Smooth muscle cell (in vitro differentiated cells): ENCODE measurements around the gene DCT. TPM values are rescaled to one million over a fixed set of nuclear protein-coding genes. Genes with fewer than 3 reads are reported as not detected.

Experiments
- DNase-seq: peaks from one replicate; lab custom pipeline; 2025; ENCODE audit not compliant: unreplicated experiment; lab: John Stamatoyannopoulos, UW
- H2AFZ ChIP-seq: fragments of 200-600 bp; sonication (generic); 2 replicates; pipeline ENCODE4 v1.6.0; 2016; ENCODE audit warnings: antibody characterized with exemption, low read depth, mild to moderate bottlenecking
- H3F3A ChIP-seq: fragments of 200-600 bp; sonication (generic); 2 replicates; pipeline ENCODE4 v1.6.0; 2017; ENCODE audit warnings: antibody characterized with exemption, low read depth
- H3K27ac ChIP-seq: fragments of 200-600 bp; sonication (generic); 2 replicates; pipeline ENCODE4 v1.5.1; 2016; ENCODE audit warnings: low read depth, mild to moderate bottlenecking
- H3K27me3 ChIP-seq: fragments of 200-600 bp; sonication (generic); 2 replicates; pipeline ENCODE4 v1.6.1; 2016; ENCODE audit warnings: low read depth, mild to moderate bottlenecking
- H3K36me3 ChIP-seq: fragments of 200-600 bp; sonication (generic); 2 replicates; pipeline ENCODE4 v1.5.1; 2016; ENCODE audit warnings: low read depth
- H3K4me1 ChIP-seq: fragments of 200-600 bp; sonication (generic); 2 replicates; pipeline ENCODE4 v1.5.1; 2016; ENCODE audit warnings: low read depth
- H3K4me2 ChIP-seq: fragments of 200-600 bp; sonication (generic); 2 replicates; pipeline ENCODE4 v1.6.0; 2016; ENCODE audit warnings: mild to moderate bottlenecking
- H3K4me3 ChIP-seq: fragments of 200-600 bp; sonication (generic); 2 replicates; pipeline ENCODE4 v1.5.1; 2016; ENCODE audit warnings: mild to moderate bottlenecking
- H3K79me2 ChIP-seq: fragments of 200-600 bp; sonication (generic); 2 replicates; pipeline ENCODE4 v1.6.0; 2016; ENCODE audit warnings: low read depth, mild to moderate bottlenecking
- H3K9ac ChIP-seq: fragments of 200-600 bp; sonication (generic); 2 replicates; pipeline ENCODE4 v1.6.0; 2016; ENCODE audit warnings: low read depth
- H3K9me3 ChIP-seq: fragments of 200-600 bp; sonication (generic); replicated peaks from 2 replicates; pipeline ENCODE4 v1.5.1; 2016; ENCODE audit warnings: low read depth
- H4K20me1 ChIP-seq: fragments of 200-600 bp; sonication (generic); 2 replicates; pipeline ENCODE4 v1.6.0; 2016; ENCODE audit warnings: low read depth
- WGBS: methylation state at CpG from one replicate; pipeline ENCODE4 v1.1.7; 2016; ENCODE audit warnings: low lambda C conversion rate; 5-methylcytosine and 5-hydroxymethylcytosine counted together
- polyA plus RNA-seq: library from polyadenylated mRNA; unstranded; fragments of >200 nt; fragmentation: Nextera tagmentation; extraction: Ambion mirVana; gene quantifications from 2 replicates; pipeline ENCODE4 v1.2.1, GENCODE V29; 2016
- total RNA-seq: library from RNA; depleted of rRNA; stranded (reverse); fragments of >200 nt; gene quantifications from 2 replicates; pipeline ENCODE4 v1.2.3, GENCODE V29; 2014
- TF ChIP-seq, protein P1 (sequence below): fragments of 200-600 bp; sonication (generic); IDR thresholded peaks from 2 replicates; pipeline ENCODE4 v1.5.1; 2017; ENCODE audit warnings: borderline replicate concordance, mild to moderate bottlenecking, antibody characterized with exemption; ENCODE audit not compliant: insufficient read depth, poor library complexity, severe bottlenecking

DCT gene
- total and polyA plus RNA-seq, 2 experiments from 2014 or later, result 0.09 to 0.10 TPM

DNA sequence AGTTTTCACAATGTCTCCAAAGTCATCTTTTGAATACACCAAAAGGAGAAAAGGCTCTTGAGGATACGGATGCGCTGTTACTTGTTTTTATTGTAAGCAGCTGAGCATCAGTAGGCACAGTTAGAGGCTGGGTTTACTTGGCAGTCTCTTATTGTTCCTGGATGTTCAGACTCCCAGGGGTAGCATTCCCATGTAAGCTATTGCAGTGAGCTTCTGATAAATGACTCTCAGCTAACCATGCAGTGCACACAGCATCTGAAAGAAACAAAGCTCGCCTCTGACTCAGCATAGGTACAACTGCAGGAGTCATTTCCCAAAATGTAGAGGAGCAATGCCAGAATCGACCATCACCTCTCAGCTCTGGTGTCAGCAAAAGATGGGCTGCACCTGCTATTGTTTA lies 84.8 kb downstream of the DCT start:
- Histone ChIP-seq H3K79me2 (no peaks in the 10 kb centered on the region), H4K20me1 (no peaks in the 10 kb centered on the region), H3K36me3 (peaks cover 6% of the 10 kb centered on the region), H3K27me3 (no peaks in the 10 kb centered on the region), H2AFZ (no peak overlapping the region), H3K4me2 (no peak overlapping the region), H3K9me3 (no peaks in the 10 kb centered on the region), H3K4me3 (no peak overlapping the region), H3K4me1 (no peaks in the 10 kb centered on the region), H3K27ac (no peak overlapping the region), H3F3A (no peaks in the 10 kb centered on the region), H3K9ac (no peak overlapping the region)
- DNase-seq, result no peak
- 93% methylated on average over 4 of the region's 4 CpGs for WGBS
- TF ChIP-seq, protein P1, sequence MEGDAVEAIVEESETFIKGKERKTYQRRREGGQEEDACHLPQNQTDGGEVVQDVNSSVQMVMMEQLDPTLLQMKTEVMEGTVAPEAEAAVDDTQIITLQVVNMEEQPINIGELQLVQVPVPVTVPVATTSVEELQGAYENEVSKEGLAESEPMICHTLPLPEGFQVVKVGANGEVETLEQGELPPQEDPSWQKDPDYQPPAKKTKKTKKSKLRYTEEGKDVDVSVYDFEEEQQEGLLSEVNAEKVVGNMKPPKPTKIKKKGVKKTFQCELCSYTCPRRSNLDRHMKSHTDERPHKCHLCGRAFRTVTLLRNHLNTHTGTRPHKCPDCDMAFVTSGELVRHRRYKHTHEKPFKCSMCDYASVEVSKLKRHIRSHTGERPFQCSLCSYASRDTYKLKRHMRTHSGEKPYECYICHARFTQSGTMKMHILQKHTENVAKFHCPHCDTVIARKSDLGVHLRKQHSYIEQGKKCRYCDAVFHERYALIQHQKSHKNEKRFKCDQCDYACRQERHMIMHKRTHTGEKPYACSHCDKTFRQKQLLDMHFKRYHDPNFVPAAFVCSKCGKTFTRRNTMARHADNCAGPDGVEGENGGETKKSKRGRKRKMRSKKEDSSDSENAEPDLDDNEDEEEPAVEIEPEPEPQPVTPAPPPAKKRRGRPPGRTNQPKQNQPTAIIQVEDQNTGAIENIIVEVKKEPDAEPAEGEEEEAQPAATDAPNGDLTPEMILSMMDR, result no peak

DNA sequence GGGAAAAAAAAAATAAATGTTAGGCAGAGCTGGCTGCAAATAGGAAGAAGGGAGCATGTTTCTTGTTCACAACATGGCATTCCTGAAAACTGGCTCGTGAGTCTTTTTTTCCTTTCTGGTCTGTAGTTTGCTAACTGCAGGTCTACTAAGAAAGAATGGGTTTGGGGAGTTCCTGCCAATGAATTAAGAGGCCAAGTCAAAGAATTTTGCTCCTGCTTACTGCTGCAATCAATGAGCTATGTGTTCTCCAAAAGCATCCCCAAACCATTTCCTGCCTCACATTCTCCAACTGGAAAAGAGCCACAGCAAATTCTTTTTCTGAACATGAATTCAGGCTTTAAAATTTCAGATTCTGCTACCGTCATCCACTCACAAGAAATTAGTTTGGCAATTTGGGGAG lies 88.6 kb downstream of the DCT start:
- Histone ChIP-seq H3K27ac (no peak overlapping the region), H3K9ac (no peak overlapping the region), H3K9me3 (no peaks in the 10 kb centered on the region), H3K36me3 (no peaks in the 10 kb centered on the region), H3K4me1 (no peaks in the 10 kb centered on the region), H3K27me3 (no peaks in the 10 kb centered on the region), H3K4me2 (no peak overlapping the region), H3F3A (no peaks in the 10 kb centered on the region), H3K4me3 (no peak overlapping the region), H4K20me1 (no peaks in the 10 kb centered on the region), H2AFZ (no peak overlapping the region), H3K79me2 (no peaks in the 10 kb centered on the region)
- DNase-seq, result no peak
- TF ChIP-seq, protein P1, result no peak
- WGBS, result 83% methylated on average over 2 of the region's 2 CpGs

DNA sequence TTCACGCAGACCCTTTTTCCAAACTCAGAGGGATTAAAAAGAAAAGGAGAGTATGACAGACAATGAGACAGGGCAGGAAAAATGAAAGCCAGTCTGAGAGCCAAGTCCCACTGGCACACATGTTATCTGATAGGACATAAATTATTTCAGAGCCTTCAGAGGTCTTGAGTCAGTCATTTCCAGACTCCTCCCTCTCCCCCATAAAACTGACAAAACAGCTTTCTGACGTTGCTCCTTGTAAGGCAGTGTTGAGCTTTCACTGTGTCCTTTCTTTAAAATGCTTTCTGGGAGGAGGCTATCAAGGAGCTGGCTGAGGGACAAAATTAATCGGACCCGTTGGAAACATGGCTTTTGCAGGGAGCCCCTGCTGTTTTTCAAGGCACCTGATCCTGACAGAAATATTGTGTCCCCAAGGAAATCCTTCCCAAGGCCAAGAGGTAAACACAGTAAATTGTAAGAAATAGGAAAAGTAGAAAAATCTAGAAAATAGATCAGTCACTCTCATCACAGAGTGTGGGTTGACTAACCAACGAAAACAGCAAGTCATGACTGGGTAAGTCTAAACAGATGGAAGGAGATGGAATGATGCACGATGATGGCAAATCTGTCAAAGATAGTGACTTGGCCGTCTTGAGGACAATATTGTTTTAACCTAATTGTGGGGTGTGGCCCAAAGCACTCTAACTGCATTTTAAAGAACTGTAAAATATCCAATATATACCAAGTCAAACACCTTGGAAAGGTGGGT lies 89.7 kb downstream of the DCT start:
- H4K20me1 ChIP-seq, result no peaks in the 10 kb centered on the region
- H3K9ac ChIP-seq, result no peak overlapping the region
- no peaks in the 10 kb centered on the region for H3K36me3 ChIP-seq
- WGBS, result 55% methylated on average over 7 of the region's 7 CpGs
- H3K79me2 ChIP-seq, result no peaks in the 10 kb centered on the region
- no peak overlapping the region for H3K4me3 ChIP-seq
- no peaks in the 10 kb centered on the region for H3K27me3 ChIP-seq
- no peak overlapping the region for H2AFZ ChIP-seq
- no peaks in the 10 kb centered on the region for H3K4me1 ChIP-seq
- H3K9me3 ChIP-seq, result no peaks in the 10 kb centered on the region
- H3K27ac ChIP-seq, result no peak overlapping the region
- TF ChIP-seq, protein P1, result no peak
- no peak for DNase-seq
- H3F3A ChIP-seq, result no peaks in the 10 kb centered on the region
- no peak overlapping the region for H3K4me2 ChIP-seq

DNA sequence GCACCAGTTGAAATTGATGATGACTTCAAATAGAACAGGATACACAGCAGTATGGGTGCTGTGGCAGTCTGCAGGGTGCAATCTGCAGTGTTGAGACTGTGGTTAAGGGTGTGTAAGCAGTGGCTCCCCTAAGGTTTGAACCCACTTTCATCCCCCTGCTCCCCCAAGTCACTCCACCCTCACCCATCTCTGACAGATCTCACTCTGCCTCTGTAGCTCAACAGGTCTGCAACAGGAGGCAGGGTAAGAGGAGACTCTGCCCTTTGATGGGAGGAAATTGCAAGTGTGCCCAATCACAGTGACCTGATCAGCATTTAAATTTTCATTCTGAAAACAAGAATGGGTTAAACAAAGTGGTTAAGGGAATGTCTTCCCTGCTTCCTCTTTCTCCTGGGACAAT lies 92.4 kb downstream of the DCT start:
- no peaks in the 10 kb centered on the region for H4K20me1 ChIP-seq

More for the DNA sequence above, 92.4 kb downstream of the DCT start:
- H3F3A ChIP-seq, result no peaks in the 10 kb centered on the region
- no peaks in the 10 kb centered on the region for H3K36me3 ChIP-seq
- H3K9ac ChIP-seq, result no peak overlapping the region
- no peak overlapping the region for H3K4me2 ChIP-seq
- no peaks in the 10 kb centered on the region for H3K27me3 ChIP-seq
- H3K4me1 ChIP-seq, result no peaks in the 10 kb centered on the region
- no peak overlapping the region for H3K27ac ChIP-seq
- no peak overlapping the region for H2AFZ ChIP-seq
- TF ChIP-seq, protein P1, result no peak
- no peak overlapping the region for H3K4me3 ChIP-seq
- no peaks in the 10 kb centered on the region for H3K9me3 ChIP-seq
- DNase-seq, result no peak
- H3K79me2 ChIP-seq, result no peaks in the 10 kb centered on the region
